Measurements from ENCODE around the gene LRRC4.

LRRC4 gene

GRCh38 chr7:128030654-128031611, at the start of gene LRRC4:
TSS of gene LRRC4 (minus strand) at chr7:128031437. CDS start at chr7:128030640, 797 bp downstream.
- peak; percentile 82 for DNase-seq

- peak; percentile 75 for DNase-seq
Observed at GRCh38 chr7:128080169-128080568, 48.9 kb upstream of the LRRC4 start.

GRCh38 chr7:128078309-128078708, 47.1 kb upstream of the LRRC4 start:
- no peak for DNase-seq

GRCh38 chr7:128076796-128077271, 45.6 kb upstream of the LRRC4 start:
- peak; percentile 51 for DNase-seq

GRCh38 chr7:128076196-128076795, 45.1 kb upstream of the LRRC4 start:
- no peak for DNase-seq

- DNase-seq = peak; percentile 40
Observed at GRCh38 chr7:128075242-128076095, 44.2 kb upstream of the LRRC4 start.

GRCh38 chr7:128074736-128075135, 43.5 kb upstream of the LRRC4 start:
- DNase-seq = no peak

- no peak for DNase-seq
Observed at GRCh38 chr7:128074336-128074735, 43.1 kb upstream of the LRRC4 start.

GRCh38 chr7:128073671-128074310, 42.6 kb upstream of the LRRC4 start:
- no peak for DNase-seq

- no peak for DNase-seq
Observed at GRCh38 chr7:128071801-128072200, 40.6 kb upstream of the LRRC4 start.

GRCh38 chr7:128071376-128071775, 40.1 kb upstream of the LRRC4 start:
- no peak for DNase-seq

- DNase-seq = no peak
Observed at GRCh38 chr7:128069373-128070364, 38.4 kb upstream of the LRRC4 start.

- DNase-seq = no peak
Observed at GRCh38 chr7:128068785-128069184, 37.5 kb upstream of the LRRC4 start.

- DNase-seq = no peak
Observed at GRCh38 chr7:128067983-128068382, 36.7 kb upstream of the LRRC4 start.

GRCh38 chr7:128066858-128067257, 35.6 kb upstream of the LRRC4 start:
- no peak for DNase-seq

GRCh38 chr7:128066395-128066794, 35.2 kb upstream of the LRRC4 start:
- no peak for DNase-seq

GRCh38 chr7:128065872-128066271, 34.6 kb upstream of the LRRC4 start:
- no peak for DNase-seq

GRCh38 chr7:128063088-128063487, 31.9 kb upstream of the LRRC4 start:
- DNase-seq = no peak

GRCh38 chr7:128060018-128060417, 28.8 kb upstream of the LRRC4 start:
- no peak for DNase-seq

- no peak for DNase-seq
Observed at GRCh38 chr7:128059143-128059988, 28.1 kb upstream of the LRRC4 start.
